Muscle of back (tissue), 13 donors: ENCODE measurements around the gene ROR2. TPM values are rescaled to one million over a fixed set of nuclear protein-coding genes. Genes with fewer than 3 reads are reported as not detected.
A peak's percentile ranks its signal among the peaks of the same experiment; 100 is the strongest.
"Not testable (repeated sequence)": the region's sequence is repeated elsewhere in the genome, so short reads cannot be mapped to it uniquely, and the experiment has no call there.

ENCODE experiments used
- DNase-seq, 3 donors: peaks; one replicate each; pipeline versions ENCODE4 v3.0.0 to v3.0.0-alpha.2; 2013
- long read RNA-seq, 9 donors: transcript quantifications; one replicate each; lab custom pipeline, GENCODE V29; 2026
- polyA plus RNA-seq, 10 donors: library from polyadenylated mRNA; unstranded; fragments of 120-200 nt; gene quantifications; one replicate each; pipeline ENCODE4 v1.2.1, GENCODE V29; 2013; ENCODE audit not compliant: insufficient read length in 10 of 10

The ROR2 gene
- polyA plus RNA-seq, result 10 to 100 TPM in 1 of 10 donors, 1 to 10 TPM in 9; 1.9 to 12.8 (median 2.8) TPM
- long read RNA-seq, donor 1, result 0 reads
- long read RNA-seq, donor 2, result 0 reads
- long read RNA-seq, donor 3, result 0 reads
- long read RNA-seq, donor 4, result 0 reads
- long read RNA-seq, donor 5, full-length matches to known transcripts, result 1 of 1 reads
- long read RNA-seq, donor 5, partial matches to known transcripts, result 0 of 1 reads
- long read RNA-seq, donor 5, other reads (novel, unspliced or antisense), result 0 of 1 reads
- long read RNA-seq, donor 6, full-length matches to known transcripts, result 2 of 2 reads
- long read RNA-seq, donor 6, partial matches to known transcripts, result 0 of 2 reads
- long read RNA-seq, donor 6, other reads (novel, unspliced or antisense), result 0 of 2 reads
- long read RNA-seq, donor 7, full-length matches to known transcripts, result 1 of 1 reads
- long read RNA-seq, donor 7, partial matches to known transcripts, result 0 of 1 reads
- long read RNA-seq, donor 7, other reads (novel, unspliced or antisense), result 0 of 1 reads
- long read RNA-seq, donor 8, full-length matches to known transcripts, result 1 of 1 reads
- long read RNA-seq, donor 8, partial matches to known transcripts, result 0 of 1 reads
- long read RNA-seq, donor 8, other reads (novel, unspliced or antisense), result 0 of 1 reads
- long read RNA-seq, donor 9, result 0 reads

GRCh38 chr9:91949946-91950664, at the start of gene ROR2:
Gene ROR2, minus strand, starts transcription at chr9:91950228.
- peak; percentile 75 to 93 (median 84) for DNase-seq

GRCh38 chr9:91995000-91995655, 45.1 kb upstream of the ROR2 start:
- no peak for DNase-seq

- DNase-seq, result no peak
Observed at GRCh38 chr9:91994422-91994821, 44.4 kb upstream of the ROR2 start.

GRCh38 chr9:91992461-91993041, 42.5 kb upstream of the ROR2 start:
- DNase-seq, result peak; percentile 36 to 80 (median 75)

GRCh38 chr9:91991721-91992341, 41.8 kb upstream of the ROR2 start:
- DNase-seq, result peak; percentile 31 to 79 (median 55)

- DNase-seq, result no peak
Observed at GRCh38 chr9:91986248-91986647, 36.2 kb upstream of the ROR2 start.

- DNase-seq, result no peak
Observed at GRCh38 chr9:91985692-91986091, 35.7 kb upstream of the ROR2 start.

GRCh38 chr9:91978740-91979414, 28.8 kb upstream of the ROR2 start:
- DNase-seq, result peak in 1 of 3 donors; percentile 83

GRCh38 chr9:91975254-91975653, 25.2 kb upstream of the ROR2 start:
- DNase-seq, result not testable (repeated sequence)

- DNase-seq, result no peak
Observed at GRCh38 chr9:91972711-91973110, 22.7 kb upstream of the ROR2 start.

- no peak for DNase-seq
Observed at GRCh38 chr9:91972076-91972626, 22.1 kb upstream of the ROR2 start.

GRCh38 chr9:91967259-91967658, 17.2 kb upstream of the ROR2 start:
- no peak for DNase-seq

GRCh38 chr9:91966503-91966902, 16.5 kb upstream of the ROR2 start:
- no peak for DNase-seq

- no peak for DNase-seq
Observed at GRCh38 chr9:91963711-91964240, 13.7 kb upstream of the ROR2 start.

GRCh38 chr9:91960367-91960766, 10.3 kb upstream of the ROR2 start:
- no peak for DNase-seq

GRCh38 chr9:91958174-91958573, 8.1 kb upstream of the ROR2 start:
- DNase-seq, result peak; percentile 69 to 92 (median 83)

- peak; percentile 68 to 83 (median 75) for DNase-seq
Observed at GRCh38 chr9:91954841-91955471, 4.9 kb upstream of the ROR2 start.

- DNase-seq, result no peak
Observed at GRCh38 chr9:91953718-91954117, 3.7 kb upstream of the ROR2 start.

GRCh38 chr9:91951944-91952520, 2.0 kb upstream of the ROR2 start:
- no peak for DNase-seq
